CD4-positive, alpha-beta T cell treated with Interleukin-4 for 1 hour (primary cell): ENCODE results near the gene BPIFA3.
A peak's percentile ranks its signal among the peaks of the same experiment; 100 is the strongest.

Source experiments
- DNase-seq, 2 donors: peaks; one replicate each; pipeline ENCODE4 v3.0.0-alpha.2; 2020 to 2022

The BPIFA3 gene

GRCh38 chr20:33229843-33230242 lies 12.7 kb downstream of the BPIFA3 start:
- DNase-seq: no peak

- no peak for DNase-seq
Measured at GRCh38 chr20:33231237-33231636, 14.1 kb downstream of the BPIFA3 start.

- DNase-seq: no peak
Measured at GRCh38 chr20:33232486-33233072, 15.4 kb downstream of the BPIFA3 start.

- no peak for DNase-seq
Measured at GRCh38 chr20:33233129-33233774, 16.1 kb downstream of the BPIFA3 start.

DNA sequence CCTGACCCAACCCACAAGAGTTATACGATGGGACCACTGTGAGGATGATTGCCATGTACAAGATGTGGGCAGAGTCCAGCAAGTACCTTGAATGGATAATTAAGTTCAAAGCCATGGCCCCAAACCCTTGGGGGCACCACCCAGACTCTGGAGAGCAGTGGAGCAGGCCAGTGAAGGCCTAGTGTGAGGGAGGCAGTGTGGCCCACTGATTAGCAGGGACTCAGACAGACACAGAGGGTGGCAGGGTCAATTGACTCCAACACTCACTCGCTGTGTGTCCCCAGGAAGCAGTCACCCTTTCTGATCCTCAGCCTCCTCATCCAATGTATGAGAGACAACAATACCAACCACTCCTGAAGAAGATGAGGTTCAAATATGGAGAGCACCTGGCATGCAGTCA lies 16.9 kb downstream of the BPIFA3 start:
- DNase-seq: no peak

DNA sequence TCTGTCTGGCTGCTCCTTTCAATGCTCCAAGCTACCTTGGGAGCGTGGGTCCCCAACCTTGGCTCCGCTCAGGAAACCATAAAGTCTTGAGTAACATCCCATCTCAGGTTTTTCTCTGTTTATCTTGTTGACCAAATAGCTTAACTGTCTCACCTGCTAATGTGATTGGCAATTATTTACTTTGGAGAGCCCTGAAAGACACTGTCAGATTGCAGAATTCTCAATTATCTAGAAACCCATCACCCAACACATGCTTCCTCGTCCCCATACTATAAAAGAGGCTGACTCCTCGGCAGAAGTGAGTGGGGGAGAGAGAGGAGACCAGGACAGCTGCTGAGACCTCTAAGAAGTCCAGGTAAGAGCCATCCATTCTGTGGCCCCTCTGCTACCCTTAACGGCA lies 18.5 kb downstream of the BPIFA3 start, which contains the start of gene BPIFA1:
Gene BPIFA1, plus strand, starts transcription at position 301 of the 400 bp plus-strand sequence. CDS start 1,716 bp downstream, outside the sequence.
- DNase-seq: no peak

GRCh38 chr20:33236351-33236750 lies 19.2 kb downstream of the BPIFA3 start:
- no peak for DNase-seq

DNA sequence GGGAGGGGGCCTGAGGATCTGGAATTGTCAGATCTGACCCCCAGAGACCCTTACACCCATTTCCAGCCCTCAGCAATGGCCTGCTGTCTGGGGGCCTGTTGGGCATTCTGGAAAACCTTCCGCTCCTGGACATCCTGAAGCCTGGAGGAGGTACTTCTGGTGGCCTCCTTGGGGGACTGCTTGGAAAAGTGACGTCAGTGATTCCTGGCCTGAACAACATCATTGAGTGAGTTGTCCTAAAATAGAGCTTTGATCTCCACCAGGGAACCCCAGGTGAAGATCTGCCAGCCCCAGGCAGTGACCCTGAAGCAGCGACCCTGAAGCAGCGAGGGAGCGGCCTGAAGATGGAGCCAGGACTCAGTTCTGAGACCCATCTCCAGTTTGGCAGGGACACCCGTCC lies 20.8 kb downstream of the BPIFA3 start:
- no peak for DNase-seq

DNA sequence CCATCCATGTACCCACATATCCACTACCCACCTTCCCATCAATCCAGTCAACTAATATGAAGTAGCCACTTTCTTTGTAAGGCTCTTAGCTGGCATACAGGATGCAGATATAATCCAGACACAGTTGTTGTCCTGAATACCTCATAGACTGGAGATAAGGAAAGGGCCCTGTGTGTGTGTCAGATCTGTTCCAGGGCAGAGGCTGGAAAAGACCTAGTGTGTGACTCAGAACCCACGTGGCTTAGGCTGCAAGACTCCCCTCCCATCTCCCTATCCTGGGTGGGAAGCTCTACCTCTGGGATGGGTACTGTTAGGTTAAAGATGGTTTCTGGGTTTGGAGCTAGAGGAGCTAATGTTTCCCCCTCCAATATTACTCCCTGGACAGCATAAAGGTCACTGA lies 22.3 kb downstream of the BPIFA3 start:
- no peak for DNase-seq

- no peak for DNase-seq
Measured at GRCh38 chr20:33239979-33240736, 23.0 kb downstream of the BPIFA3 start.

DNA sequence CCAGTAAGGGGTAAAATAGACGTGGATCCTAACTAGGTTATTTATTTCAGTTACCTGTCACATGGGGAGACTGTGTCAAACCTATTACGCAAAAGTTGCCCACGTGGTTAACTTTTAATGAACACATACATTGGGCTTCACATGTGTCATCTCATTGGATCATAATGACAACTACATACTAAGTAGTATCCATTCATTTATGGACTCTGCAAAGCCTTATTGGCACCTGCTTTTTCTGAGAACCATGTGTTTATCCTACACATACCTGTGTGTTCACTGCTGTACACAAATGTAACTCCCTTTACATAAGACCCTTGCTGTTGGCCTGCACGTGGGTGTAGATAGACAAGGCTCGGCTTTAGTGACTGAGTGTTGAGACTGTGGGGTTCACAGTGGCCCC lies 23.8 kb downstream of the BPIFA3 start:
- no peak for DNase-seq

- no peak for DNase-seq
Measured at GRCh38 chr20:33242319-33243100, 25.4 kb downstream of the BPIFA3 start.

DNA sequence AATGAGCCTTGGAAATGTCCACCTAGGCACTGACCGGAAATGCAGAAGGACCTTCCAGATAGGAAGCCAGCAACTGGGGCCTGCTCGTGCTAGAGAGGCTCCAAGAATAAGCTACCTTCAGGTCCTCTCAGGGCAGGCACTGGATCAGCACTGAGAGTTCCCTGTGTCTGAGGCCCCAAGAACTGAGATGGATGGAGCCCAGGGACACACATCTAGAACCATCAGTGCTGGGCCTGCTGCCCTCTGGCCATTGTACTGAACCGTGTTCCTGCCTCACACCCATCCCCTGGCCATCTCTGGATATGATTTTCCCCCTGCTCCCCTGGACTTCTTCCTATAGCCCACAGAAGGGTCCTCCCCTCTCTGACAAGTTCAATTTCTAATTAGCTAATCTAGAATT lies 28.9 kb downstream of the BPIFA3 start:
- no peak for DNase-seq

GRCh38 chr20:33249456-33249855 lies 32.3 kb downstream of the BPIFA3 start:
- no peak for DNase-seq

DNA sequence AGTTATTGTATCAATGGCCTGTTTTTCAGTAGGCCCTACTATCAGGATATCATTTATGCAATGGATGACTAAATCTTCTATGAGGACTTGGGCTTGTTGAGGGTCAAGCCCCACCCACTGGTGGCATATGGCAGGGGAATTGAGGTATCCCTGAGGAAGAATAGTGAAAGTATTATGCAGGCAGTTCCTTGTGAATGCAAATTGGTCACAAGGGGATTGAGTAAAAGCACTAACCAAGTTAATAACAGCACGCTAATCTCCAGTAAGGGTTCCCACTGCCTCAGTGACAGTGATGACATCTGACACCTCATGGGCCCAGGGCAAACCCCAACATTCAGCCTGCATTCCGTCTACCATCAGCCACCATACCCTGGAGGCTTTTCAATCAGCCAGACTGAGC lies 33.5 kb downstream of the BPIFA3 start:
- DNase-seq: no peak

- DNase-seq: no peak
Measured at GRCh38 chr20:33251496-33251895, 34.3 kb downstream of the BPIFA3 start.

DNA sequence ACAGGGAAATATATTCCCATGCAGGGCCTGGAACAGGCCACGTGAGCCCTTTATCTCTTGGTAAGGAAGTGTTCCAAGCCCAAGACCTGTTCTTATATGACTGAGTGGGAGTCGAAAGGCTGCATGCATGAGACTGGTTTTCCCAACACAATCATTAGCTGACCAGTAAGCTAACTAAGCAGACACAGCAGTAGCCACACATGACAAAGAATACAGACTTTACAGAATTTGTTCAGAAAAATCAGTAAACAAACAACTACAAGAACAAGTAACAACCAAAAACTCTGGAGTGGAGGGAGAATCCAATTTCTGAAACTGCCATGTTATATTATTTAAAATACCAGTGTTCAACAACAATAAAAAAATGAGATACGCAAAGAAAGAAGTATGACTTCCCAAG lies 35.3 kb downstream of the BPIFA3 start:
- DNase-seq: no peak

DNA sequence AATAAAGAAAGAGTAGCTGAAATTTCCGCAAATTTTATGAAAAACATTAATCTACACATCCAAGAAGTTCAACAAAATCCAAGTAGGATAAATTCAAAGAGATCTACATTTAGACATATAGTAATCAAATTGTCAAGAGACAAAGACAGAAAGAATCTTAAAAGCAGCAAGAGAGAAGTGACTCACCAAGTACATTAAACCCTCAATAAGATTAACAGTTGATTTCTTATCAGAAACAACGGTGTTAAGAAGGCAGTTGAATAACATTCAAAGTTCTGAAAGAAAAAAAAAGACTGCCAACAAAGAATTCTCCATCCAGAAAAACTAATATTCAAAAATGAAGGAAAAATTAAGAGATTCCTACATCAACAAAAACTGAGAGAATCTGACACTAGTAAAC lies 37.9 kb downstream of the BPIFA3 start:
- no peak for DNase-seq

DNA sequence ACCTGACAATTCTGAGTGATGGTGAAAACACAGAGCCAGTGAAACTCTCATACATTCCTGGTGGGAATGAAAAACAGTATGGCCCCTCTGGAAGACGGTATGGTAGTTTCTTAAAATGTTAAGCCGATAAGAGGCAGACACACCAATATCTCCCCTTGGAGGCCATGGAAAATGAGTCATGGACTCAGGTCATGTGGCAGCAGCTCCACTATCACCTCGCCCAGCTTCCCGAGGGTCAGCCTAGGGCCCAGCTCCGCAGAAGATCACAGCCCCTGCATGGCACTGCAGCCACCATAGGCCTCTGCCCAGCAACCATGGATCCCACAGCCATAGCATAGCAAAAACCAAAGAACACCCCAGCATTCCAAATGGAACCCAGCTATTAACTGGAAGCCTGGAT lies 40.1 kb downstream of the BPIFA3 start:
- DNase-seq: no peak

GRCh38 chr20:33259371-33259770 lies 42.2 kb downstream of the BPIFA3 start:
- DNase-seq: no peak

GRCh38 chr20:33261465-33261864 lies 44.3 kb downstream of the BPIFA3 start:
- DNase-seq: no peak

- DNase-seq: peak in 1 of 2 donors; percentile 35
Measured at GRCh38 chr20:33262658-33263065, 45.5 kb downstream of the BPIFA3 start.

DNA sequence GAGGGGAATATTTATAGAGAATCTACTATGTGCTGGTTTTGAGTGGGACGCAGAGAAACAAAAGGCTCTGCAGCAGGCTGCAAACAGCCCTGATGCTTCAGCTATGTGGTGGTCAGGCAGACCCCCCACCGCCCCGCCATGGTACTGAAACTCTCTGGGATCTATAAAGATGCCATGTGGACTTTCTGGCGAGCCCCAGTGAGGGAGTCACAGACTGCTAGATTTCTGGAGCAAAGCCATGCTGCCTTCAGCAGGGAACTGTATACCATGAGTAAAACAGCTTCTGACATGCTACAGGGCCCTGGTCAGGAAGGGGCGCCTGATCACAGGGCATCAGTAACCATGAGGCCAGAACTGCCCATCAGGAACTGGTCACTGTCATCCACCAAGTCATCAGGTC lies 46.6 kb downstream of the BPIFA3 start:
- DNase-seq: no peak
